ENCODE data around the gene REXO5.
A peak's percentile ranks its signal among the peaks of the same experiment; 100 is the strongest.
"Not testable (repeated sequence)": the region's sequence is repeated elsewhere in the genome, so short reads cannot be mapped to it uniquely, and the experiment has no call there.

REXO5 gene, protein sequence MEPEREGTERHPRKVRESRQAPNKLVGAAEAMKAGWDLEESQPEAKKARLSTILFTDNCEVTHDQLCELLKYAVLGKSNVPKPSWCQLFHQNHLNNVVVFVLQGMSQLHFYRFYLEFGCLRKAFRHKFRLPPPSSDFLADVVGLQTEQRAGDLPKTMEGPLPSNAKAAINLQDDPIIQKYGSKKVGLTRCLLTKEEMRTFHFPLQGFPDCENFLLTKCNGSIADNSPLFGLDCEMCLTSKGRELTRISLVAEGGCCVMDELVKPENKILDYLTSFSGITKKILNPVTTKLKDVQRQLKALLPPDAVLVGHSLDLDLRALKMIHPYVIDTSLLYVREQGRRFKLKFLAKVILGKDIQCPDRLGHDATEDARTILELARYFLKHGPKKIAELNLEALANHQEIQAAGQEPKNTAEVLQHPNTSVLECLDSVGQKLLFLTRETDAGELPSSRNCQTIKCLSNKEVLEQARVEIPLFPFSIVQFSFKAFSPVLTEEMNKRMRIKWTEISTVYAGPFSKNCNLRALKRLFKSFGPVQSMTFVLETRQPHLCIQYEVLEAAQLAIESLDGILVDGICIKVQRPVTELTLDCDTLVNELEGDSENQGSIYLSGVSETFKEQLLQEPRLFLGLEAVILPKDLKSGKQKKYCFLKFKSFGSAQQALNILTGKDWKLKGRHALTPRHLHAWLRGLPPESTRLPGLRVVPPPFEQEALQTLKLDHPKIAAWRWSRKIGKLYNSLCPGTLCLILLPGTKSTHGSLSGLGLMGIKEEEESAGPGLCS

DNA sequence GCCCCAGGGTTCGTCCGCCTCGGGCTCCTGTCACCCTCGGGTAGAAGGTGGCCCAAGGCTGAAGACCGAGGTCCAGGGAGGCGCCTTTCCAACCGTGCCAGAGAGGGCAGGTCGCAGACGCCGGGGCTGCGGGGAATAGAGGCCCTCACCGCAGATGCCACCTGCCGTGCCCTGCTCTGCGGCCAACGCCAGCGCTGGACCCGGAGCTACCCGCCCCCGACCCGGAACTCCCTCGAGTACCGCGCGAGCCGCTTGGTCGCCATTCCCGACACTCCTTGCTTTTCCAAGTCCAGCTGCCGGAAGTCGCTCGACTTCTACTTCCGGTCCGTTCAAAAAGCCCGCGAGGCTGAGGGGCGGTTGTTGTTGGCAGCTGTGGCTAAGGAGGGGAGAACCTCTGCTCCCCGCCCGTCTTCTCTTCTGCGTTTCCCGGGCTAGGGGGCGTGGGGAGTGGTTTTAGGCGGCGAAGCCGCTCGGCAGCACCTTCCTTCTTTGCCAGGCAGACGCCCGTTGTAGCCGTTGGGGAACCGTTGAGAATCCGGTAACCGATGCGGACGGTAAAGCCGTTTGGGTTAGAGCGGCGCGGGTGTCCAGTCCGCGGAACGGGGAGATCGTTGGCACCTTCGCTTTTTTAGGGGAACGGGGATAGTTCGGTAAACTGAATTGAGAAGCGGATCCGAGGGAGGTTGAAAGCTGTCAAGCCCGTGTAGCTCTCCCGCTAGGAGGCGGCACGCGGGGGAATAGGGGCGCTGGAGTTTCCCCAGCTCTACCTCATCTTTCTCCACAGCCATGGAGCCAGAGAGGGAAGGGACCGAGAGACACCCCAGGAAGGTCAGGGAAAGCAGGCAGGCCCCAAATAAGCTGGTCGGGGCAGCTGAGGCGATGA, at the start of gene REXO5, which contains the start of gene ERI2:
TSS of gene REXO5 (plus strand) at position 360 of the 883 bp plus-strand sequence. CDS start at position 787, 427 bp downstream.
TSS of gene ERI2 (minus strand) at position 305 of the 883 bp plus-strand sequence. CDS start at position 263, 42 bp downstream.
- Mint-ChIP-seq H3K27me3 (no peaks in the 10 kb centered on the region), H3K27ac (peak within 1 kb of the TSS; percentile 89), H3K4me3 (peak within 1 kb of the TSS; percentile 91), H3K4me1 (peaks cover 31% of the 10 kb centered on the region), H3K9me3 (no peaks in the 10 kb centered on the region), H3K36me3 (peaks cover 18% of the 10 kb centered on the region)
- CTCF ChIA-PET, result interaction anchor here (0.9 to 2.0 kb wide), 8 partner anchors 8 to 68 kb away, joined by 3 to 7 read pairs (median 4); no protein-coding TSS in a partner anchor
- peak; percentile 86 for DNase-seq

DNA sequence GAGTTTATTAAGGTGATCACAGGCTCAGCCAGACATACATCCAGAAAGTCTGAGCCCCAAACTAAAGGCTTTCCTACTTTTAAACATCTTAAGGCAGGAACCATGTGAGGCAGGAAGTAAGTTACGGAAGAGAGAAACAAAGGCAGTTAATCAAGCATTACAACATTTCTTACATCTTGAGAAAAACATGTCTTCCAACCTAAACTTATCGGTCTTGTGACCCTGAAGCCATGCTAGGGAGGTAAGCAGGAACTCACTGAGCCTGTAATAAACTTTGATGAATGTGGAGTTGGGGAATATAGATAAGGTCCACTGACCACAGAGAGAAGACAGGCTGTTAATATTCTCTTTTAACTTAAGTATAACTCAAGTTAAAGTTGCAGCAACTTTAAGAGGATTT, 46.0 kb upstream of the REXO5 start:
- no peaks in the 10 kb centered on the region for H3K27me3 Mint-ChIP-seq
- no peak overlapping the region for H3K4me3 Mint-ChIP-seq
- peaks cover 21% of the 10 kb centered on the region for H3K36me3 Mint-ChIP-seq
- peaks cover 30% of the 10 kb centered on the region for H3K4me1 Mint-ChIP-seq
- no peak overlapping the region for H3K27ac Mint-ChIP-seq
- peaks cover 19% of the 10 kb centered on the region for H3K9me3 Mint-ChIP-seq
- CTCF ChIA-PET, result no interaction called here
- DNase-seq, result no peak

DNA sequence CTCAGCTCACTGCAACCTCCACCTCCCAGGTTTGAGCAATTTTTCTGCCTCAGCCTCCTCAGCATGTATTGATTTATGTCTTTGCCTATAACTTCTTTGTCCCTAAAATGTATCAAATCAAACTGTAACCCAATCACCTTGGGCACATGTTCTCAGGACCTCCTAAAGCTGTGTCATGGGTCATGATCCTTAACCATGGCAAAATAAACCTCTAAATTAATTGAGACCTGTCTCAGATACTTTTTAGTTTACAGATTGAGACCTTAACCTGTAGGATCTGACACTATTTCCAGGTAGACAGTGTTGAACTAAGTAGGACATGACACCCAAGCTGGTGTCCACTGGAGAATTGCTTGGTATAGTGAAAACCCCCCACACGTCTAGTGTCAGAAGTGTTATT, 45.2 kb upstream of the REXO5 start:
- H3K4me3 Mint-ChIP-seq, result no peak overlapping the region

DNA sequence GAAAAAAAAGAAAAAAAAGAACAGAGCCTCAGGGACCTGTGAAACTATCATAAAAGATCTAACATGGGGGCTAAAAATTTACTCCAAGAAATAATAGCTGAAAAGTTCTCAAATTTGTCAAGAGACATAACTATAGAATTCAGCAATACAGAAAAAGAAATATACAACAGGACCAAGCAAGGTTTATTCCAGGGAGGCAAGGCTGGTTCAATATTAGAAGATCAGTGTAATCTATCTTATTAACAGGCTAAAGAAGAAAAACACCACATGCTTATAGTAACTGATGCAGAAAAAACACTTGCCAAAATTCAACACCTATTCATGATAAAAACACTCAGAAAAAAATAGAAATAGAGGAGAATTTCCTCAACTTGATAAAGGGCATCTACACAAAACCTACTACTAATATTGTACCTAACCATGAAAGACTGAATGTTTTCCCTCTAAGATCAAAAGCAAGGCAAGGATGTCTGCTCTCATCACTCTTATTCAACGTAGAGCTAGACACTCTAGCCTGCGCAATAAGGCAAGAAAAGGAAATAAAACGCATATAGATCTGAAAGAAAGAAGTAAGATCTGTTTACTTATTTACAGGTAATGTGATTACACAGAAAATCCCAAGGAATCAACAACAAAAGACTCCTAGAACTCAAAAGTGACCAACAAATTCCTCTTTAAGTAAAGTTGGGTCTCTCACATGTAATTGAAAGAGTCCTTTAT, 43.8 kb upstream of the REXO5 start:
- DNase-seq, result no peak
- peaks cover 19% of the 10 kb centered on the region for H3K9me3 Mint-ChIP-seq
- peaks cover 30% of the 10 kb centered on the region for H3K4me1 Mint-ChIP-seq
- H3K27me3 Mint-ChIP-seq, result no peaks in the 10 kb centered on the region
- peaks cover 21% of the 10 kb centered on the region for H3K36me3 Mint-ChIP-seq
- H3K27ac Mint-ChIP-seq, result peak overlapping the region; percentile 92
- CTCF ChIA-PET, result interaction anchor here (0.6 kb wide), 1 partner anchor 37 kb away, joined by 3 read pairs; no protein-coding TSS in a partner anchor
- H3K4me3 Mint-ChIP-seq, result peak overlapping the region; percentile 84

More for the DNA sequence above, 45.2 kb upstream of the REXO5 start:
- Mint-ChIP-seq H3K9me3 (peaks cover 19% of the 10 kb centered on the region), H3K4me1 (peaks cover 30% of the 10 kb centered on the region), H3K27ac (no peak overlapping the region), H3K36me3 (peaks cover 21% of the 10 kb centered on the region), H3K27me3 (no peaks in the 10 kb centered on the region)
- CTCF ChIA-PET, result no interaction called here
- DNase-seq, result no peak

DNA sequence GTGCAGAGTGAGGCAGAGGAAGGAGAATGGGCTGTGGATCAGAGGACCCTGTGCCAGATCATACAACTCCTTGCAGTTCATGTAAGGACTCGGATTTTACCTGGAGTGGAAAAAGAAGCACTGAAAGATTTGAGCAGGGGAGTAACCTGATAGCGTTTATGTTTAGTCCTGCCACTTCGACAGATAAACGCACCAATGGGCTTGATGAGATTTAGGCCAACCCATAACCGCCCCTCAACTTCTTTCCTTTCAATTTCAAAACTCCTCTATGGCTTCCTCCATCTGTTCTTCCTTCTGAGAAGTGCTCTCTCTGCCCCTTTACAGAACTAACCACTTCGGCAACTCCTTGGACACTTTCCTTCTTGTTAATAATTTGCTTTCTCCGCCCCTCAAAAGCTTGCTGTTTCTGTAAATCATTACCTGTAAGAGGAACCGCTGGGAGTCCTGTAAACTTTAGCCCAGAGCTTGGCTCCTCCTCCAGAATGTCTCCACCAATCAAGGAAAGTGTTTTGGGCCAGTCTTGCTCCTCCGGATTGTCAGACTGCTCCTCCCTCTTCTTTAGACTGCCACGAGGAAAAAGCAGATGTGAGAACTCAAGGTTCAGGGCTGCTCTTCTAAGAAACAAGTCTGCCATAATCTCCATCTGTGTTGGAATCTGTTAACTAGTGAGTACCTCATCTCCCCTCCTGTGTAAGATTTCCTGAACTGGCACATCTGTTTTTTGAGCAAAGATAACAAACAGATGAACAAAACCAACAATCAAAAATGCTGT, 42.7 kb upstream of the REXO5 start, which contains the start of gene ACSM3:
TSS of gene ACSM3 (plus strand) at position 554 of the 772 bp plus-strand sequence. CDS start 6,021 bp downstream, outside the sequence.
- Mint-ChIP-seq H3K4me1 (peaks cover 30% of the 10 kb centered on the region), H3K27ac (peak within 1 kb of the TSS; percentile 92), H3K36me3 (peaks cover 21% of the 10 kb centered on the region), H3K4me3 (peak within 1 kb of the TSS; percentile 84), H3K9me3 (peaks cover 19% of the 10 kb centered on the region), H3K27me3 (no peaks in the 10 kb centered on the region)
- peak; percentile 79 for DNase-seq
- CTCF ChIA-PET, result interaction anchor here (0.8 to 3.7 kb wide), 4 partner anchors 11 to 320 kb away, joined by 3 to 28 read pairs (median 6); no protein-coding TSS in a partner anchor

DNA sequence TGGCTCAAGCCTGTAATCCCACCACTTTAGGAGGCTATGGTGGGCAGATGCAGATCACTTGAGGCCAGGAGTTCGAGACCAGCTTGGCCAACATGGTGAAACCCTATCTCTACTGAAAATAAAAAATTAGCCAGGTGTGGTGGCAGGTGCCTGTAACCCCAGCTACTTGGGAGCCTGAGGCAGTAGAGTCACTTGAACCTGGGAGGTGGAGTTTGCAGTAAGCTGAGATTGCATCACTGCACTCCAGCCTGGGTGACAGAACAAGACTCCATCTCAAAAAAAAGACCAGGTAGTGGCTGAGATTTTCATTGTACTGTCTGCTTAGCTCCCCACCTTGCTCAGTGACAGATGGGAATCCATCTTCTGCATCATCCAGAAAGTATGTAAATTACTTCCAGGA, 41.9 kb upstream of the REXO5 start:
- H3K9me3 Mint-ChIP-seq, result peaks cover 19% of the 10 kb centered on the region
- H3K4me3 Mint-ChIP-seq, DNase-seq, H3K27ac Mint-ChIP-seq, H3K27me3 Mint-ChIP-seq: not testable (repeated sequence)
- H3K36me3 Mint-ChIP-seq, result peaks cover 19% of the 10 kb centered on the region
- H3K4me1 Mint-ChIP-seq, result peaks cover 30% of the 10 kb centered on the region
- CTCF ChIA-PET, result interaction anchor here (1.5 to 3.7 kb wide), 3 partner anchors 10 to 320 kb away, joined by 5 to 28 read pairs (median 7); no protein-coding TSS in a partner anchor

DNA sequence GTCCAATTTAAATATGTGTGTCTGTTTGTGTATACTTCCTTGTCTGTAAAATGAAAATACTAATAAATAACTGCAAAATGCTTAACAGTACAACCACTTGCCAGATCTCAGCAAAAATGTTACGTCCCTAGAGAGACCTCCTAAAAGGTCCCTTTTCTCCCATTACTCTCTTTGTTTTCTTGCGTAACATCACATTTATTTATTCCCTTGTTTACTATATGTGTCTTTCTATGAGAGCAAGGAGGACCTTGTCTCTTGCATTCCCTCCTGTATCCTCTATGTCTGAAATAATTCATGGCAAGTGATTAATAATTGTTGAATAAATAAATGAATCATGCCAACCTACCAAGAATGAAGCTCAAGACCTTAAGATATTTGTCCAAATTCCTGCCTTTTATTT, 40.6 kb upstream of the REXO5 start:
- H3K9me3 Mint-ChIP-seq, result peaks cover 14% of the 10 kb centered on the region
- no peak overlapping the region for H3K27ac Mint-ChIP-seq
- CTCF ChIA-PET, result interaction anchor here (2.4 to 3.7 kb wide), 2 partner anchors 9 to 13 kb away, joined by 7 to 28 read pairs; no protein-coding TSS in a partner anchor
- DNase-seq, result no peak
- H3K27me3 Mint-ChIP-seq, result no peaks in the 10 kb centered on the region
- peaks cover 30% of the 10 kb centered on the region for H3K4me1 Mint-ChIP-seq
- H3K36me3 Mint-ChIP-seq, result peaks cover 17% of the 10 kb centered on the region
- H3K4me3 Mint-ChIP-seq, result no peak overlapping the region

DNA sequence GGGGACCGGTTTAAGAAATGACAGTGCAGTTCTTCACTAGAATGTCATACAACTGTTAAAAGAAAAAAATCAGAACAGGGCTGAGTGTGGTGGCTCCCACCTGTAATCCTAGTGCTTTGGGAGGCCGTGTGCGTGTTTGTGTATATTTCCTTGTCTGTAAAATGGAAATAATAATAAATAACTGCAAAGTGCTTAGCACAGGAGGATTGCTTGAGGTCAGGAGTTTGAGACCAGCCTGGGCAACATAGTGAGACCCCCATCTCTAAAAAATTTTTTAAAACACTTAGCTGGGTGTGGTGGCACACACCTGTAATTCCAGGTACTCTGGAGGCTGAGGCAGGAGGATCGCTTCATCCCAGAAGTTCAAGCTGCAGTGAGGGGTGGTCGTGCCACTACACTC, 40.0 kb upstream of the REXO5 start:
- H3K4me1 Mint-ChIP-seq, result peaks cover 30% of the 10 kb centered on the region
- H3K4me3 Mint-ChIP-seq, result no peak overlapping the region
- DNase-seq, result no peak
- no peak overlapping the region for H3K27ac Mint-ChIP-seq
- no peaks in the 10 kb centered on the region for H3K27me3 Mint-ChIP-seq
- H3K9me3 Mint-ChIP-seq, result peaks cover 13% of the 10 kb centered on the region
- CTCF ChIA-PET, result interaction anchor here (3.7 kb wide), 1 partner anchor 8 kb away, joined by 28 read pairs; no protein-coding TSS in a partner anchor
- H3K36me3 Mint-ChIP-seq, result peaks cover 16% of the 10 kb centered on the region

DNA sequence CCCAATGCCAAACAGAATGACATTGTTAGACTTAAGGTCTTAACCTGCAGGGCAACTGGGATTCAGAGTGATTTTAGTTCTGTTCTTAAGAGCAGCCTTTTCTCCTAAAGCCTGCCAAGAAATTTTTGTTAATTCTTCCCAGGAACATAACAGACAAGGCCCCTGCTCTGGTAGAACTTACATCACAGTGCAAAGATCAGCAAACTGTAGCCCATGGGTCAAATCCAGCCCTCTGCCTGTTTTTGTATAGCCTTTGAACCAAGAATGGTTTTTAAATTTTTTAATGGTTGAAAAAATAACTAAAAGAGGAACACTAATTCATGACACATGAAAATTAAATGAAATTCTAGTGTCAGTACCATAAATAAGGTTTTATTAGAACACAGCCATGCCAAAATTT, 38.8 kb upstream of the REXO5 start:
- CTCF ChIA-PET, result no interaction called here
- no peaks in the 10 kb centered on the region for H3K27me3 Mint-ChIP-seq

DNA sequence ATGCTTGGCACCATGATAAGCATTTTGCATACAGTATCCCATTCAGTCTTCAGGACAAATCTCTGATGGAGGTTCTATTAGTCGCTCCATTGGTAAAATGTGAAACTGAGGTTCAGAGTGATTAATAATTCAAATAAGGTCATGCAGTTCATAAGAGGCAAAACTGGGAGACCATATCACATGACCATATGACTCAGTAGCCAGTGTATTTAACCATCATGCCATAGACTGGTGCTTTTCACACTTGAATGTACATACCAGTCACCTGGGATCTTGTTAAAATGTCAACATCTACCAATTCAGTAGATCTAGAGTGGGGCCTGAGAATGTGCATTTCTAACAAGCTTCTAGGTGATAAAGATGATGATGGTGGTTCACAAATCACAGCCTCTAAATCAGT, 38.2 kb upstream of the REXO5 start:
- Mint-ChIP-seq H3K4me1 (peaks cover 19% of the 10 kb centered on the region), H3K27ac (no peak overlapping the region), H3K36me3 (peaks cover 3% of the 10 kb centered on the region), H3K27me3 (no peaks in the 10 kb centered on the region), H3K4me3 (no peak overlapping the region), H3K9me3 (no peaks in the 10 kb centered on the region)
- CTCF ChIA-PET, result no interaction called here
- DNase-seq, result no peak

More for the DNA sequence above, 38.8 kb upstream of the REXO5 start:
- Mint-ChIP-seq H3K27ac (no peak overlapping the region), H3K4me1 (peaks cover 24% of the 10 kb centered on the region), H3K9me3 (peaks cover 2% of the 10 kb centered on the region), H3K4me3 (no peak overlapping the region), H3K36me3 (peaks cover 5% of the 10 kb centered on the region)
- DNase-seq, result no peak

DNA sequence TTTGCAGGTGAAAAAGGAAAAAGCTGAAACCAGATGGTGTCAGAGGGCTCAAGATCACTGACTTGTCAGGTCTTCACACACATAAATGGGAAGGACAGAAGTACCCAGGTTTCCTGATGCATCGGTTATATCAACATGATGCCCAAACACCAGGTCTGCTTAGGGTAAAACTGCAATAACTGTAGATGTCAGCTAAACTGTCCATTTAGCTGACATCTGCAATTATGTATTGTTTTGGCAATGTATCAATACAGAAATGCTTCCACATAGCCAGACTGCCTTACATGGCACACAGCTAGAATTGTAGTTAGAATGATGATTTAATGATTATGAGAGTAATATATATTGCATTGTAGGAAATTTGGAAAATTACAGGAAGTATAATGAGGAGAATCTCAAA, 37.5 kb upstream of the REXO5 start:
- CTCF ChIA-PET, result no interaction called here
- no peaks in the 10 kb centered on the region for H3K36me3 Mint-ChIP-seq
- H3K4me1 Mint-ChIP-seq, result peaks cover 12% of the 10 kb centered on the region
- no peaks in the 10 kb centered on the region for H3K27me3 Mint-ChIP-seq
- no peaks in the 10 kb centered on the region for H3K9me3 Mint-ChIP-seq
- no peak overlapping the region for H3K27ac Mint-ChIP-seq
- DNase-seq, result no peak
- no peak overlapping the region for H3K4me3 Mint-ChIP-seq

DNA sequence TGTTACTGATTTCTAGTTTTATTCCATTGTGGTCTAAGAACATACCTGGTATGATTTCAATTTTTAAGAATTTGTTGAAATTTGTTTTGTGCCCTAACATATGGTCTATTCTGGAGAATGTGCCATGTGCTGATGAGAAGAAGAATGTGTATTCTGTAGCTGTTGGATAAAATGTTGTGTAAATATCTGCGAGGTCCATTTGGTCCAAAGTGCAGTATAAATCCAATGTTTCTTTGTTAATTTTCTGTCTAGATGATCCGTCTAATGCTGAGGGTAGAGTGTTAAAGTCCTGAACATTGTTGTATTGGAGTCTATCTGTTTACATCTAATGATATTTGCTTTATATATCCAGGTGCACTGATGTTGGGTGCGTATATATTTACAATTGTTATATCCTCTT, 32.6 kb upstream of the REXO5 start:
- Mint-ChIP-seq H3K4me3 (no peak overlapping the region), H3K27me3 (no peaks in the 10 kb centered on the region), H3K27ac (no peak overlapping the region), H3K36me3 (no peaks in the 10 kb centered on the region), H3K4me1 (no peaks in the 10 kb centered on the region), H3K9me3 (no peaks in the 10 kb centered on the region)
- CTCF ChIA-PET, result interaction anchor here (0.7 to 3.8 kb wide), 3 partner anchors 9 to 236 kb away, joined by 3 to 28 read pairs (median 4); partner anchors contain the start of gene ACSM3
- no peak for DNase-seq
